CMK (cell line): Measurements from ENCODE around the gene OPCML.

Experiments
- DNase-seq: peaks from one replicate; pipeline ENCODE4 v3.0.0-alpha.2; 2010; ENCODE audit warnings: low read depth

Gene OPCML

GRCh38 chr11:133360860-133361688, 171.2 kb downstream of the OPCML start:
- no peak for DNase-seq

- DNase-seq: no peak
Measured at GRCh38 chr11:133355095-133355494, 177.2 kb downstream of the OPCML start.

GRCh38 chr11:133354069-133354468, 178.2 kb downstream of the OPCML start:
- DNase-seq: no peak

GRCh38 chr11:133350045-133350444, 182.3 kb downstream of the OPCML start:
- DNase-seq: no peak

- DNase-seq: no peak
Measured at GRCh38 chr11:133347988-133348387, 184.3 kb downstream of the OPCML start.

- no peak for DNase-seq
Measured at GRCh38 chr11:133346137-133346536, 186.2 kb downstream of the OPCML start.

GRCh38 chr11:133343951-133344350, 188.3 kb downstream of the OPCML start:
- DNase-seq: no peak

- no peak for DNase-seq
Measured at GRCh38 chr11:133339495-133340140, 192.7 kb downstream of the OPCML start.

GRCh38 chr11:133338588-133338987, 193.7 kb downstream of the OPCML start:
- DNase-seq: no peak

- no peak for DNase-seq
Measured at GRCh38 chr11:133337951-133338418, 194.3 kb downstream of the OPCML start.

- no peak for DNase-seq
Measured at GRCh38 chr11:133337193-133337592, 195.1 kb downstream of the OPCML start.

GRCh38 chr11:133331031-133331430, 201.3 kb downstream of the OPCML start:
- DNase-seq: no peak

- no peak for DNase-seq
Measured at GRCh38 chr11:133326849-133327248, 205.5 kb downstream of the OPCML start.

- DNase-seq: no peak
Measured at GRCh38 chr11:133326332-133326731, 206.0 kb downstream of the OPCML start.

GRCh38 chr11:133325711-133326110, 206.6 kb downstream of the OPCML start:
- DNase-seq: no peak

- DNase-seq: no peak
Measured at GRCh38 chr11:133323354-133323753, 208.9 kb downstream of the OPCML start.

- no peak for DNase-seq
Measured at GRCh38 chr11:133318221-133318620, 214.1 kb downstream of the OPCML start.

- no peak for DNase-seq
Measured at GRCh38 chr11:133311230-133311629, 221.1 kb downstream of the OPCML start.

- no peak for DNase-seq
Measured at GRCh38 chr11:133306019-133306418, 226.3 kb downstream of the OPCML start.

GRCh38 chr11:133305208-133305956, 226.9 kb downstream of the OPCML start:
- no peak for DNase-seq

GRCh38 chr11:133303262-133303661, 229.0 kb downstream of the OPCML start:
- no peak for DNase-seq

- DNase-seq: no peak
Measured at GRCh38 chr11:133302056-133302455, 230.2 kb downstream of the OPCML start.

GRCh38 chr11:133300666-133301065, 231.6 kb downstream of the OPCML start:
- no peak for DNase-seq
